ENCODE measurements around the gene UGGT1. TPM values are rescaled to one million over a fixed set of nuclear protein-coding genes. Genes with fewer than 3 reads are reported as not detected.

The UGGT1 gene
- total and polyA plus RNA-seq, 3 donors from 2014 or later, result 17.5 to 71.6 (median 40.5) TPM

DNA sequence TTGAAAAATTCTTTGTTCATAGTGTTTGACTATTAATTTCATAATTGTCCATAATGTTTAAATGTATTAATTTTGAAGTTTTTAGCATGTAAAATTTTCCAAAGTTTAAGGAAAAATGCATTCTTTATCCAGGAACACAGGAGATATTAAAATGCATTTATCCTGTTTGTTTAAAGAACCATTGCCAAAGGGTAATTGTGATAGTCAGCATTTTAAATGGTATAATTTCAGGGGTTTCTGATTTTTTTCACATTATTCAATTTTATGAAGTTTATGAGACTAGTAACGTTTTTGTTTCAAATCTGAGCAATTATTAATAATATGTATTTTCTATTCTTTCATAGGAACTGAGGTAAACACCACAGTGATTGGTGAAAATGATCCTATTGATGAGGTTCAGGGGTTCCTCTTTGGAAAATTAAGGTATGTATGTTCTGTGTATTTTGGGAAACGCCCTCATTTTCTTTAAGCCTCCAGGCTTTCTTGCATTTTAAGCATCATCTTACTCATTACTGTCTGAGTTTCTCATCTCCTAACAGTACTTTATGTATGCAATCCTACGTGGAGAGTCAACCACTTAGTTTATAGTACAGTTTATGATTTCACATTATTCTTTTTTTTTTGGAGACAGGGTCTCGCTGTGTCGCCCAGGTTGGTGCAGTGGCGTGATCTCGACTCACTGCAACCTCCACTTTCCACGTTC lies 25.1 kb downstream of the UGGT1 start:
- no peaks in the 10 kb centered on the region for H3K4me1 ChIP-seq
- 81 to 82% methylated on average over 8 of the region's 8 CpGs for WGBS, 2 donors
- no peak overlapping the region for H3K27ac ChIP-seq
- no peak for DNase-seq
- no peaks in the 10 kb centered on the region for H3K9me3 ChIP-seq
- intact Hi-C loops (cut with DNase I; ENCODE audit: low total_unique reads), result no loop called here
- TF ChIP-seq, protein P1, sequence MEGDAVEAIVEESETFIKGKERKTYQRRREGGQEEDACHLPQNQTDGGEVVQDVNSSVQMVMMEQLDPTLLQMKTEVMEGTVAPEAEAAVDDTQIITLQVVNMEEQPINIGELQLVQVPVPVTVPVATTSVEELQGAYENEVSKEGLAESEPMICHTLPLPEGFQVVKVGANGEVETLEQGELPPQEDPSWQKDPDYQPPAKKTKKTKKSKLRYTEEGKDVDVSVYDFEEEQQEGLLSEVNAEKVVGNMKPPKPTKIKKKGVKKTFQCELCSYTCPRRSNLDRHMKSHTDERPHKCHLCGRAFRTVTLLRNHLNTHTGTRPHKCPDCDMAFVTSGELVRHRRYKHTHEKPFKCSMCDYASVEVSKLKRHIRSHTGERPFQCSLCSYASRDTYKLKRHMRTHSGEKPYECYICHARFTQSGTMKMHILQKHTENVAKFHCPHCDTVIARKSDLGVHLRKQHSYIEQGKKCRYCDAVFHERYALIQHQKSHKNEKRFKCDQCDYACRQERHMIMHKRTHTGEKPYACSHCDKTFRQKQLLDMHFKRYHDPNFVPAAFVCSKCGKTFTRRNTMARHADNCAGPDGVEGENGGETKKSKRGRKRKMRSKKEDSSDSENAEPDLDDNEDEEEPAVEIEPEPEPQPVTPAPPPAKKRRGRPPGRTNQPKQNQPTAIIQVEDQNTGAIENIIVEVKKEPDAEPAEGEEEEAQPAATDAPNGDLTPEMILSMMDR (IDR thresholded peaks at IDR 0.05), result no peak
- no peak for TF ChIP-seq POLR2A (IDR thresholded peaks at IDR 0.05)
- no peak overlapping the region for H3K4me3 ChIP-seq
- no peaks in the 10 kb centered on the region for H3K36me3 ChIP-seq (ENCODE audit: low read depth, missing control alignments)
- no peaks in the 10 kb centered on the region for H3K27me3 ChIP-seq

DNA sequence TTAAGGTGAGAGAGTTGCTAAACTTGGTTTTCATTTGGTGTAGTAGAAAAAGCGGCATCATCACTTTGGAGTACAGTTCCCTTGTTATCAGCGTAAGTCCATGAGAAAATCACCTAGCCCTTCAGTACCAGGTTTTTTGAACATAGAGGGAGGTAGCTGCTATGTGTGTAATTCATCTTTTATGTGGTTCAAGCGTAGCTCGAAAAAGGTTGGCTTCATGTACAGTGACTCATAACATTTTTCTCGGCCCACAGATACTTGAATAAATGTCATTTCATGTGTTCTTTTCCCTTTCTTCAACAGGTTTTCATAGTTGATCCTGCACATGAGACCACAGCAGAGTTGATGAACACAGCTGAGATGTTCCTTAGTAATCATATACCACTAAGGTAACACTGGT lies 43.6 kb downstream of the UGGT1 start:
- Histone ChIP-seq H3K27ac (no peak overlapping the region), H3K27me3 (no peaks in the 10 kb centered on the region), H3K4me3 (no peak overlapping the region), H3K4me1 (no peaks in the 10 kb centered on the region), H3K9me3 (no peaks in the 10 kb centered on the region), H3K36me3 (ENCODE audit: low read depth, missing control alignments) (no peaks in the 10 kb centered on the region)
- TF ChIP-seq, protein P1 (IDR thresholded peaks at IDR 0.05), result no peak
- TF ChIP-seq POLR2A (IDR thresholded peaks at IDR 0.05), result no peak
- 96% methylated on average over 5 of the region's 5 CpGs for WGBS, 2 donors
- no peak for DNase-seq
- intact Hi-C loops (cut with DNase I; ENCODE audit: low total_unique reads), result no loop called here

DNA sequence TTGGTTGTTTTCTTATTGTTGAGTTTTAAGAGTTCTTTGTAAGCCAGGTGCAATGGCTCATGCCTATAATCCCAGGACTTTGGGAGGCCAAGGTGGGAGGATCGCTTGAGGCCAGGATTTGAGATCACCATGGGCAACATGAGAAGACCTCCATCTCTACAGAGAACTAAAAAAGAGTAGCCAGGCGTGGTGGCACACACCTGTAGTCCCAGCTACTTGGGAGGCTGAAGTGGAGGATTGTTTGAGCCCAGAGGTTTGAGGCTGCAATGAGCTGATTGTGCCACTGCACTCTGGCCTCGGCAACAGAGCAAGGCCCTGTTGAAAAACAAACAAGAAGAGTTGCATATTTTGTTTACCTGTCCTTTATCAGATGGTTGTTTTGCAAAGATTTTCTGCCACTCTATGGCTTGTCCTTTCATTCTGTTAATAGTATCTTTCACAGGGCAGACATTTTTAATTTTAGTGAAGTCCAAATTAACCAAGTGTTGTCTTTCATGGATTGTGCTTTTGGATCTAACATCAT lies 46.2 kb downstream of the UGGT1 start:
- H3K27ac ChIP-seq, result no peak overlapping the region
- no peaks in the 10 kb centered on the region for H3K36me3 ChIP-seq (ENCODE audit: low read depth, missing control alignments)
- H3K27me3 ChIP-seq, result no peaks in the 10 kb centered on the region
- H3K4me1 ChIP-seq, result no peaks in the 10 kb centered on the region
- no peaks in the 10 kb centered on the region for H3K9me3 ChIP-seq
- no peak for DNase-seq
- no peak overlapping the region for H3K4me3 ChIP-seq
- no peak for TF ChIP-seq POLR2A (IDR thresholded peaks at IDR 0.05)
- TF ChIP-seq, protein P1 (IDR thresholded peaks at IDR 0.05), result no peak
- intact Hi-C loops (cut with DNase I; ENCODE audit: low total_unique reads), result no loop called here
- WGBS, 2 donors, result 96 to 97% methylated on average over 3 of the region's 3 CpGs

DNA sequence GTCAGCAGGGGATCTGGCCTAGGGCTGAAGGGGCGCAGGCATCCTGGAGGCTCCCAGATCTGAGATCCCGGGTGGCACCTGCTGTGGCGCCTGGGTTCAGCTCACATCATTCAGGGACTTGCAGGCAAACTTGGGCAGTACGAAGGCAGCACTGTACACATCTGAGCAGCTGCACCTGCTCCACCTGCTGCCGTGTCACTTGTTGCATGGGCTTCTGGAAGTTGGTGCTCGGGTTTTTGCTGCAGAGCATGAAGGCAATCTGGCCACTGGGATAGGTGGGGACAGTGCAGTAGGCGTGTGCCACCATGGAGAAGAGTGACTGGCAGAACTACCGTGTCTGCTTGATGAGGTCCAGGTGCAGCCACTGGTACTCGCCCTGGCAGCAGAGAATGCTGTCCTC lies 48.6 kb downstream of the UGGT1 start:
- no peaks in the 10 kb centered on the region for H3K9me3 ChIP-seq
- no peak overlapping the region for H3K27ac ChIP-seq
- 96 to 100% methylated on average over 1 to 9 of the region's 9 CpGs for WGBS, 2 donors
- H3K36me3 ChIP-seq (ENCODE audit: low read depth, missing control alignments), result no peaks in the 10 kb centered on the region
- no peak for DNase-seq
- H3K4me3 ChIP-seq, result no peak overlapping the region
- H3K27me3 ChIP-seq, result no peaks in the 10 kb centered on the region
- intact Hi-C loops (cut with DNase I; ENCODE audit: low total_unique reads), result no loop called here
- no peaks in the 10 kb centered on the region for H3K4me1 ChIP-seq
- no peak for TF ChIP-seq POLR2A (IDR thresholded peaks at IDR 0.05)
- TF ChIP-seq, protein P1 (IDR thresholded peaks at IDR 0.05), result no peak

DNA sequence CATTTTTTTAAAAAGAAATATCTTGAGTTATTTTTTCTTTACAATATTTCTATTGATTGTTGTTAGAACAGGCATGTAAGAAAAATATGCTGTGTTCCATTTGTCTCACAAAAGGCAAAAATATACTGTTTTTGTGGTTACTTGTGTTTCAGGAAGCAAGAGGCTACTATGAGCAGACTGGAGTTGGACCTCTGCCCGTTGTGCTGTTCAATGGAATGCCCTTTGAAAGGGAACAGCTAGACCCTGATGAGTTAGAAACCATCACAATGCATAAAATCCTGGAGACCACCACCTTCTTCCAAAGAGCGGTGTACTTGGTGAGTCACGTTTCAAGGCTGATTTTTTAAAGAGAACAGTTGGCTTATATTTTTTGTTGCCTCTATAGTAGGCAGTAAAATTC lies 54.7 kb downstream of the UGGT1 start:
- H3K27ac ChIP-seq, result no peak overlapping the region
- H3K27me3 ChIP-seq, result no peaks in the 10 kb centered on the region
- no peaks in the 10 kb centered on the region for H3K4me1 ChIP-seq
- H3K36me3 ChIP-seq (ENCODE audit: low read depth, missing control alignments), result no peaks in the 10 kb centered on the region
- DNase-seq, result no peak
- TF ChIP-seq POLR2A (IDR thresholded peaks at IDR 0.05), result no peak
- TF ChIP-seq, protein P1 (IDR thresholded peaks at IDR 0.05), result no peak
- no peak overlapping the region for H3K4me3 ChIP-seq
- H3K9me3 ChIP-seq, result no peaks in the 10 kb centered on the region
- 61 to 73% methylated on average over 3 of the region's 3 CpGs for WGBS, 2 donors
- intact Hi-C loops (cut with DNase I; ENCODE audit: low total_unique reads), result no loop called here

Measured in testis (tissue), 3 donors.